PC-9 (cell line): ENCODE results near the gene CCDC182.

Source experiments
- EZH2 ChIP-seq: fragments of 200-600 bp; sonication (generic); IDR thresholded peaks from 2 replicates; pipeline ENCODE4 v1.8.0; 2017; ENCODE audit warnings: antibody characterized with exemption, low read depth
- TF ChIP-seq, protein P1 (sequence below): fragments of 200-600 bp; sonication (generic); conservative IDR thresholded peaks from 2 replicates; pipeline ENCODE4 v1.6.1; 2017; ENCODE audit warnings: mixed run types, antibody characterized with exemption, mild to moderate bottlenecking, moderate library complexity

- TF ChIP-seq, protein P1, sequence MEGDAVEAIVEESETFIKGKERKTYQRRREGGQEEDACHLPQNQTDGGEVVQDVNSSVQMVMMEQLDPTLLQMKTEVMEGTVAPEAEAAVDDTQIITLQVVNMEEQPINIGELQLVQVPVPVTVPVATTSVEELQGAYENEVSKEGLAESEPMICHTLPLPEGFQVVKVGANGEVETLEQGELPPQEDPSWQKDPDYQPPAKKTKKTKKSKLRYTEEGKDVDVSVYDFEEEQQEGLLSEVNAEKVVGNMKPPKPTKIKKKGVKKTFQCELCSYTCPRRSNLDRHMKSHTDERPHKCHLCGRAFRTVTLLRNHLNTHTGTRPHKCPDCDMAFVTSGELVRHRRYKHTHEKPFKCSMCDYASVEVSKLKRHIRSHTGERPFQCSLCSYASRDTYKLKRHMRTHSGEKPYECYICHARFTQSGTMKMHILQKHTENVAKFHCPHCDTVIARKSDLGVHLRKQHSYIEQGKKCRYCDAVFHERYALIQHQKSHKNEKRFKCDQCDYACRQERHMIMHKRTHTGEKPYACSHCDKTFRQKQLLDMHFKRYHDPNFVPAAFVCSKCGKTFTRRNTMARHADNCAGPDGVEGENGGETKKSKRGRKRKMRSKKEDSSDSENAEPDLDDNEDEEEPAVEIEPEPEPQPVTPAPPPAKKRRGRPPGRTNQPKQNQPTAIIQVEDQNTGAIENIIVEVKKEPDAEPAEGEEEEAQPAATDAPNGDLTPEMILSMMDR = no peak
- no peak for TF ChIP-seq EZH2
These were observed 21.6 kb downstream of the CCDC182 start for GRCh38 chr17:57723427-57724025.
